ENCODE results near the gene MFSD12. TPM values are rescaled to one million over a fixed set of nuclear protein-coding genes. Genes with fewer than 3 reads are reported as not detected.

The MFSD12 gene
- total RNA-seq, 4 donors from 2014 or later = 76.5 to 146 (median 104) TPM

- H3K27me3 ChIP-seq = no peaks in the 10 kb centered on the region
- peaks cover 0 to 58% (median 0%) of the 10 kb centered on the region in 3 donors for H3K36me3 ChIP-seq
- no peak overlapping the region for H3K4me3 ChIP-seq
- no peaks in the 10 kb centered on the region for H3K4me1 ChIP-seq
- H3K9me3 ChIP-seq = no peaks in the 10 kb centered on the region
- DNase-seq = no peak
- no peak for TF ChIP-seq POLR2A (IDR thresholded peaks at IDR 0.05)
- TF ChIP-seq, protein P1, sequence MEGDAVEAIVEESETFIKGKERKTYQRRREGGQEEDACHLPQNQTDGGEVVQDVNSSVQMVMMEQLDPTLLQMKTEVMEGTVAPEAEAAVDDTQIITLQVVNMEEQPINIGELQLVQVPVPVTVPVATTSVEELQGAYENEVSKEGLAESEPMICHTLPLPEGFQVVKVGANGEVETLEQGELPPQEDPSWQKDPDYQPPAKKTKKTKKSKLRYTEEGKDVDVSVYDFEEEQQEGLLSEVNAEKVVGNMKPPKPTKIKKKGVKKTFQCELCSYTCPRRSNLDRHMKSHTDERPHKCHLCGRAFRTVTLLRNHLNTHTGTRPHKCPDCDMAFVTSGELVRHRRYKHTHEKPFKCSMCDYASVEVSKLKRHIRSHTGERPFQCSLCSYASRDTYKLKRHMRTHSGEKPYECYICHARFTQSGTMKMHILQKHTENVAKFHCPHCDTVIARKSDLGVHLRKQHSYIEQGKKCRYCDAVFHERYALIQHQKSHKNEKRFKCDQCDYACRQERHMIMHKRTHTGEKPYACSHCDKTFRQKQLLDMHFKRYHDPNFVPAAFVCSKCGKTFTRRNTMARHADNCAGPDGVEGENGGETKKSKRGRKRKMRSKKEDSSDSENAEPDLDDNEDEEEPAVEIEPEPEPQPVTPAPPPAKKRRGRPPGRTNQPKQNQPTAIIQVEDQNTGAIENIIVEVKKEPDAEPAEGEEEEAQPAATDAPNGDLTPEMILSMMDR (IDR thresholded peaks at IDR 0.05) = no peak
- no peak overlapping the region for H3K27ac ChIP-seq
Observed at GRCh38 chr19:3535563-3535965, 21.8 kb downstream of the MFSD12 start.

- no peak for DNase-seq
- no peak for TF ChIP-seq POLR2A (IDR thresholded peaks at IDR 0.05)
- TF ChIP-seq, protein P1 (IDR thresholded peaks at IDR 0.05) = no peak
- Histone ChIP-seq H3K9me3 (no peaks in the 10 kb centered on the region), H3K27ac (no peak overlapping the region), H3K4me3 (no peak overlapping the region), H3K4me1 (no peaks in the 10 kb centered on the region), H3K27me3 (no peaks in the 10 kb centered on the region), H3K36me3 (peaks cover 0 to 59% (median 0%) of the 10 kb centered on the region in 3 donors)
Observed at GRCh38 chr19:3535235-3535535, 22.2 kb downstream of the MFSD12 start.

GRCh38 chr19:3534375-3535234 lies 22.8 kb downstream of the MFSD12 start:
- Histone ChIP-seq H3K27ac (no peak overlapping the region), H3K4me3 (no peak overlapping the region), H3K36me3 (peaks cover 0 to 59% (median 0%) of the 10 kb centered on the region in 3 donors), H3K9me3 (no peaks in the 10 kb centered on the region), H3K4me1 (no peaks in the 10 kb centered on the region), H3K27me3 (no peaks in the 10 kb centered on the region)
- DNase-seq = no peak
- TF ChIP-seq POLR2A (IDR thresholded peaks at IDR 0.05) = no peak
- TF ChIP-seq, protein P1 (IDR thresholded peaks at IDR 0.05) = no peak

DNA sequence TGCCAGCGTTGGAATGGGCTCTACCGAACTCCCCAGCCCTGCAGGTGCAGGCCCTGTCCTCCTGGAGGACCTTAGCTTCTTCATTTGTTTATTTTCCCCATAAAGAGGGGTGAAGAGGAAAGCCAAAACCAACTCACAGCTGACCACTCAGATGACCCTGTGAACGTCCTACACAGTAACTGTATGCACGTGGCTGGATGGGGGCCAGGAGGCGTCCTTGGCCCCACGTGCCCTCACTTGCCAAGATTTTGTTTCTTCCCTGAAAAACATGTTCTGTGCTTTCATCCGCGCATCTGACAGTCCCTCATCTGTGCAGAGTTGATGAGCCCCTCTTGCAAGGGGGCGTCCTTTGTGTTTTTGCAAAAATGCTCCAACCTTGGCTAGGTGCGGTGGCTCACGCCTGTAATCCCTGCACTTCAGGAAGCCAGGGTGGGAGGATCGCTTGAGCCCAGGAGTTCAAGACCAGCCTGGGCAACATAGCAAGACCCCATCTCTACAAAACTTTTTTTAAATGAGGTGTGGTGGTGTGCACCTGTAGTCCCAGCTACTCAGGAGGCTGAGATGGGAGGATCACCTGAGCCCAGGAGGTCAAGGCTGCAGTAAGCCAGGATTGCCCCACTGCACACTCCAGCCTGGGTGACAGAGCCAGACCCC lies 23.7 kb downstream of the MFSD12 start:
- Histone ChIP-seq H3K27ac (no peak overlapping the region), H3K4me3 (no peak overlapping the region), H3K27me3 (no peaks in the 10 kb centered on the region), H3K9me3 (no peaks in the 10 kb centered on the region), H3K36me3 (peaks cover 0 to 59% (median 0%) of the 10 kb centered on the region in 3 donors), H3K4me1 (no peaks in the 10 kb centered on the region)
- no peak for DNase-seq
- TF ChIP-seq, protein P1 (IDR thresholded peaks at IDR 0.05) = no peak
- TF ChIP-seq POLR2A (IDR thresholded peaks at IDR 0.05) = no peak

DNA sequence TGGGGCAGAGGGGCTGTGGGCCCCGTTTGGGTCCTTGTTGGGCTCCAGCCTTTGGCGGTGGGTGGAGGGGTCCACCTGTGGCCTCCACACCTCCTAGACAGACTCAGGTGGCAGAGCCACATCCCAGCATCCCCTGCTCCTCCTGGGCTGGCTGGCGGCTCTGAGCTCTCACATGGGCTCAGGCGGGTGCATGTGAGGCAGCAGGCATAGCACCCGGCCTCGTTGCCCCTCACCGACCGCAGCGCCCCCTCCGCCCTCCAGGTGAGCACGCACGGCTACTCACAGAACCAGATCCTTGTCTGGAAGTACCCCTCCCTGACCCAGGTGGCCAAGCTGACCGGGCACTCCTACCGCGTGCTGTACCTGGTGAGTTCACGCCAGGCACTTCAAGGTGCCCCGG lies 24.4 kb downstream of the MFSD12 start:
- Histone ChIP-seq H3K36me3 (peaks cover 0 to 64% (median 0%) of the 10 kb centered on the region in 3 donors), H3K27me3 (no peaks in the 10 kb centered on the region), H3K27ac (no peak overlapping the region), H3K4me1 (no peaks in the 10 kb centered on the region), H3K4me3 (no peak overlapping the region), H3K9me3 (no peaks in the 10 kb centered on the region)
- DNase-seq = no peak
- no peak for TF ChIP-seq POLR2A (IDR thresholded peaks at IDR 0.05)

DNA sequence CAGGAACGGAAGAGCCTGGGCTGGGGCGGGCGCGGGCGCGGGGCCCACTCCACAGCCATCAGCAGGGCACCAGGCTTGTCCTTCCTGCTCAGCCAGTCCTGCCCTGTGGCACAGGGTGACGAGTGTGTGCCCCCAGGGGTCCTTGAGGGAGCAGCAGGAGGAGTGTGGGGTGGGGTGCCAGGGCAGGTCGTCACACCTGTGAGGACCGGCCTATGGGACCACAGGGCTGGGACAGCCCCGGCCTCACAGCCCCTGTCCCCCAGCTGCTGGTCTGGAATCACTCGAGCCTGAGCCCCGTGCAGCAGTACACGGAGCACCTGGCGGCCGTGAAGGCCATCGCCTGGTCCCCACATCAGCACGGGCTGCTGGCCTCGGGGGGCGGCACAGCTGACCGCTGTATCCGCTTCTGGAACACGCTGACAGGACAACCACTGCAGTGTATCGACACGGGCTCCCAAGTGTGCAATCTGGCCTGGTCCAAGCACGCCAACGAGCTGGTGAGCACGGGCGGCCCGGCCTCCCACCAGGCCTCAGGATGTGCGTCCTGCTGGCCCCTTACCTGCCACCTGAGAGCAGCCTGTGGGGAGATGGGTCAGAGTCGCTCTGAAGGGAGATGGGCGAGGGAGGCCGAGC lies 25.1 kb downstream of the MFSD12 start:
- no peak overlapping the region for H3K27ac ChIP-seq
- peaks cover 0 to 71% (median 0%) of the 10 kb centered on the region in 3 donors for H3K36me3 ChIP-seq
- no peak overlapping the region for H3K4me3 ChIP-seq
- H3K27me3 ChIP-seq = no peaks in the 10 kb centered on the region
- H3K9me3 ChIP-seq = no peaks in the 10 kb centered on the region
- no peak for DNase-seq
- no peaks in the 10 kb centered on the region for H3K4me1 ChIP-seq
- TF ChIP-seq, protein P1 (IDR thresholded peaks at IDR 0.05) = no peak
- TF ChIP-seq POLR2A (IDR thresholded peaks at IDR 0.05) = no peak
